Peyer's patch (tissue), 4 donors: ENCODE results near the gene PRDM15.

Source experiments
- CTCF ChIP-seq, 6 experiments: fragments of 450-650 bp in 4 of 6; fragments of 200-600 bp in 2 of 6; sonication (generic) in 1 of 6; IDR thresholded peaks; one replicate each; pipeline ENCODE4 v1.5.1; 2017 to 2019; ENCODE audit warnings: antibody characterized with exemption in 6 of 6, mild to moderate bottlenecking in 3 of 6, moderate library complexity in 1 of 6
- POLR2A ChIP-seq, 2 donors: fragments of 450-650 bp; IDR thresholded peaks; one replicate each; pipeline ENCODE4 v1.5.1; 2017; ENCODE audit warnings: antibody characterized with exemption in 2 of 2, mild to moderate bottlenecking in 2 of 2, moderate library complexity in 2 of 2

GRCh38 chr21:41763996-41764395 lies 115.1 kb downstream of the PRDM15 start:
- TF ChIP-seq CTCF (IDR thresholded peaks at IDR 0.05) = no peak
- TF ChIP-seq POLR2A (IDR thresholded peaks at IDR 0.05) = no peak
